WTC11 (cell line): ENCODE measurements around the gene ADAM12.

Source experiments
- ERG ChIP-seq: fragments of 250-450 bp; sonication (Bioruptor Pico); IDR thresholded peaks from 2 replicates; pipeline ENCODE4 v1.8.0; 2021; ENCODE audit warnings: mild to moderate bottlenecking
- ETV6 ChIP-seq: sonication (generic); formaldehyde crosslinking; IDR thresholded peaks from 2 replicates; pipeline ENCODE4 v1.8.1; 2022; ENCODE audit warnings: mild to moderate bottlenecking, missing genetic modification reagents
- NFE2L1 ChIP-seq: sonication (generic); formaldehyde crosslinking; IDR thresholded peaks from 2 replicates; pipeline ENCODE4 v1.8.1; 2023; ENCODE audit warnings: missing genetic modification reagents
- PREB ChIP-seq: sonication (generic); formaldehyde crosslinking; IDR thresholded peaks from 2 replicates; pipeline ENCODE4 v1.8.1; 2022; ENCODE audit warnings: mild to moderate bottlenecking, missing genetic modification reagents, moderate library complexity, borderline replicate concordance
- STAT6 ChIP-seq: sonication (generic); formaldehyde crosslinking; conservative IDR thresholded peaks from 2 replicates; pipeline ENCODE4 v1.8.1; 2023; ENCODE audit warnings: mild to moderate bottlenecking, low read depth, missing genetic modification reagents, moderate library complexity
- ZNF121 ChIP-seq: sonication (generic); formaldehyde crosslinking; IDR thresholded peaks from 2 replicates; pipeline ENCODE4 v1.8.0; 2023; ENCODE audit warnings: missing genetic modification reagents
- TF ChIP-seq, protein P1 (sequence below): fragments of 200-600 bp; IDR thresholded peaks from 2 replicates; pipeline ENCODE4 v1.8.0; 2022; ENCODE audit warnings: antibody characterized with exemption
- TF ChIP-seq, protein P2 (sequence below): sonication (generic); formaldehyde crosslinking; IDR thresholded peaks from 2 replicates; pipeline ENCODE4 v1.8.0; 2023; ENCODE audit warnings: missing genetic modification reagents
- TF ChIP-seq, protein P3 (sequence below): fragments of 250-450 bp; sonication (Bioruptor Pico); IDR thresholded peaks from 2 replicates; pipeline ENCODE4 v2.1.2; 2022; ENCODE audit warnings: mild to moderate bottlenecking, moderate library complexity

- TF ChIP-seq PREB (CRISPR knock-in tag) (no peak), ETV6 (CRISPR knock-in tag) (no peak), STAT6 (no peak), ZNF121 (no peak), NFE2L1 (CRISPR knock-in tag) (no peak), ERG (CRISPR knock-in tag) (no peak)
- TF ChIP-seq, protein P1, sequence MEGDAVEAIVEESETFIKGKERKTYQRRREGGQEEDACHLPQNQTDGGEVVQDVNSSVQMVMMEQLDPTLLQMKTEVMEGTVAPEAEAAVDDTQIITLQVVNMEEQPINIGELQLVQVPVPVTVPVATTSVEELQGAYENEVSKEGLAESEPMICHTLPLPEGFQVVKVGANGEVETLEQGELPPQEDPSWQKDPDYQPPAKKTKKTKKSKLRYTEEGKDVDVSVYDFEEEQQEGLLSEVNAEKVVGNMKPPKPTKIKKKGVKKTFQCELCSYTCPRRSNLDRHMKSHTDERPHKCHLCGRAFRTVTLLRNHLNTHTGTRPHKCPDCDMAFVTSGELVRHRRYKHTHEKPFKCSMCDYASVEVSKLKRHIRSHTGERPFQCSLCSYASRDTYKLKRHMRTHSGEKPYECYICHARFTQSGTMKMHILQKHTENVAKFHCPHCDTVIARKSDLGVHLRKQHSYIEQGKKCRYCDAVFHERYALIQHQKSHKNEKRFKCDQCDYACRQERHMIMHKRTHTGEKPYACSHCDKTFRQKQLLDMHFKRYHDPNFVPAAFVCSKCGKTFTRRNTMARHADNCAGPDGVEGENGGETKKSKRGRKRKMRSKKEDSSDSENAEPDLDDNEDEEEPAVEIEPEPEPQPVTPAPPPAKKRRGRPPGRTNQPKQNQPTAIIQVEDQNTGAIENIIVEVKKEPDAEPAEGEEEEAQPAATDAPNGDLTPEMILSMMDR = no peak
- TF ChIP-seq, protein P2, sequence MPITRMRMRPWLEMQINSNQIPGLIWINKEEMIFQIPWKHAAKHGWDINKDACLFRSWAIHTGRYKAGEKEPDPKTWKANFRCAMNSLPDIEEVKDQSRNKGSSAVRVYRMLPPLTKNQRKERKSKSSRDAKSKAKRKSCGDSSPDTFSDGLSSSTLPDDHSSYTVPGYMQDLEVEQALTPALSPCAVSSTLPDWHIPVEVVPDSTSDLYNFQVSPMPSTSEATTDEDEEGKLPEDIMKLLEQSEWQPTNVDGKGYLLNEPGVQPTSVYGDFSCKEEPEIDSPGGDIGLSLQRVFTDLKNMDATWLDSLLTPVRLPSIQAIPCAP = no peak
- TF ChIP-seq, protein P3, sequence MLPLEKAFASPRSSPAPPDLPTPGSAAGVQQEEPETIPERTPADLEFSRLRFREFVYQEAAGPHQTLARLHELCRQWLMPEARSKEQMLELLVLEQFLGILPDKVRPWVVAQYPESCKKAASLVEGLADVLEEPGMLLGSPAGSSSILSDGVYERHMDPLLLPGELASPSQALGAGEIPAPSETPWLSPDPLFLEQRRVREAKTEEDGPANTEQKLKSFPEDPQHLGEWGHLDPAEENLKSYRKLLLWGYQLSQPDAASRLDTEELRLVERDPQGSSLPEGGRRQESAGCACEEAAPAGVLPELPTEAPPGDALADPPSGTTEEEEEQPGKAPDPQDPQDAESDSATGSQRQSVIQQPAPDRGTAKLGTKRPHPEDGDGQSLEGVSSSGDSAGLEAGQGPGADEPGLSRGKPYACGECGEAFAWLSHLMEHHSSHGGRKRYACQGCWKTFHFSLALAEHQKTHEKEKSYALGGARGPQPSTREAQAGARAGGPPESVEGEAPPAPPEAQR (CRISPR knock-in tag) = no peak
Observed at GRCh38 chr10:126057494-126057893, 330.8 kb downstream of the ADAM12 start.
